Measurements from ENCODE around the gene SPEG. TPM values are rescaled to one million over a fixed set of nuclear protein-coding genes. Genes with fewer than 3 reads are reported as not detected.

SPEG gene
- total RNA-seq, 1 donor from 2014 or later, result 10.8 TPM

DNA sequence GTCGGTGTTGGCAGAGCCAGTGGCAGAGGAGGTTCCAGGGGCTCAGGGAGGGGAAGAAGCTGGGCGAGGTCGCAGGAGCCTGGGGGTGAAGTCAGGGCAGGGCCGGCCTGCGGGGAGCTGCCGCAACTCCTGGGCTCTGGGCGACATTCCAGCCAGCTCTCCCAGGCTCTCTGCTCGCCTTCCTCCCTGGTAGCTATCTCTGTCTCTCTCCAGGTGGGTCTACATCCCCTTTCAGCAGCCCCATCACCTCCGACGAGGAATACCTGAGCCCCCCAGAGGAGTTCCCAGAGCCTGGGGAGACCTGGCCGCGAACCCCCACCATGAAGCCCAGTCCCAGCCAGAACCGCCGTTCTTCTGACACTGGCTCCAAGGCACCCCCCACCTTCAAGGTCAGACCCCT lies 27.0 kb downstream of the SPEG start:
- no peak for DNase-seq (ENCODE audit: low read depth)

DNA sequence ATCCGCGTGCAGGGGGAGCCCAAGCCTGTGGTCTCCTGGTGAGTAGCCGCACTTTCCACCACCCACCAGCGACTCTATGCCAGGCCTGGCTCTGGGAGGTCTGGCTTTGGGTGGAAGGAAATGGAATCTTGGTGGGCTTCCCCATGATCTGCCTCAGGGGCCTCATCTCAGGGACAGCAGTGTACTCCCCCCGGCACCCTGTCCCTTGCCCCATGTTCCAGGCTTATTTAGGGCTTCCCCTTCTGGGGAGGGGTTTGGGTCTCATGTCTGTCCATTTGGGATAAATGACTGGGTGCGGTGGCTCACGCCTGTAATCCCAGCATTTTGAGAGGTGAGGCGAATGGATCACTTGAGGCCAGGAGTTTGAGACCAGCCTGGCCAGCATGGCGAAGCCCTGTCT lies 27.7 kb downstream of the SPEG start:
- no peak for DNase-seq (ENCODE audit: low read depth)

DNA sequence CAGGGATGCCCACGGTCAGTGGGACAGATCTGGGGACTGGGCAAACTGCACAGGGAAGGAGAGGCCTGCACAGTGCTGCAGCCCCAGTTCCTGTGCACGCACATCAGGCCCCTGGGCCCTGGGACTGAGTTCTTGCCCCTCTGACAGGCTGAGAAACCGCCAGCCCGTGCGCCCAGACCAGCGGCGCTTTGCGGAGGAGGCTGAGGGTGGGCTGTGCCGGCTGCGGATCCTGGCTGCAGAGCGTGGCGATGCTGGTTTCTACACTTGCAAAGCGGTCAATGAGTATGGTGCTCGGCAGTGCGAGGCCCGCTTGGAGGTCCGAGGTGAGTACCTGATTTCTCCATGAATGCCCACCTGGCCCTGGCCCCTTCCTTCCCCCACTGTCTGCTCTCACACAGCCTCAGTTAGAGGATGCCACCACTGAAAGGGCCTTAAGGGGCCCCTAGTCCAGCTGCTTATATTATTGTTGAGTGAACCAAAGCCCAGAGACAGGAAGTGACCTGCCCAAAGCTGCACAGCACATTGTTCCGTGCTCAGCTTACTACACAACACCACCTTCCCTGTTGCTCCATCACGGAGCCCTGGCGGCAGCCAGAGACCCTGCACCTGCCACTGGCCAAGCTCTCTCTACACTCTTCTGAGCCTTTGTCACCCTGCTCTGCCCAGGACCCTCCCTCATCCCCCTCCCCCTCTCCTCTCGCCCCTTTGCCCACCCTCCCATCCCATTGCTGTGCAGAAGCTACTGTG lies 29.8 kb downstream of the SPEG start:
- no peak for DNase-seq (ENCODE audit: low read depth)

DNA sequence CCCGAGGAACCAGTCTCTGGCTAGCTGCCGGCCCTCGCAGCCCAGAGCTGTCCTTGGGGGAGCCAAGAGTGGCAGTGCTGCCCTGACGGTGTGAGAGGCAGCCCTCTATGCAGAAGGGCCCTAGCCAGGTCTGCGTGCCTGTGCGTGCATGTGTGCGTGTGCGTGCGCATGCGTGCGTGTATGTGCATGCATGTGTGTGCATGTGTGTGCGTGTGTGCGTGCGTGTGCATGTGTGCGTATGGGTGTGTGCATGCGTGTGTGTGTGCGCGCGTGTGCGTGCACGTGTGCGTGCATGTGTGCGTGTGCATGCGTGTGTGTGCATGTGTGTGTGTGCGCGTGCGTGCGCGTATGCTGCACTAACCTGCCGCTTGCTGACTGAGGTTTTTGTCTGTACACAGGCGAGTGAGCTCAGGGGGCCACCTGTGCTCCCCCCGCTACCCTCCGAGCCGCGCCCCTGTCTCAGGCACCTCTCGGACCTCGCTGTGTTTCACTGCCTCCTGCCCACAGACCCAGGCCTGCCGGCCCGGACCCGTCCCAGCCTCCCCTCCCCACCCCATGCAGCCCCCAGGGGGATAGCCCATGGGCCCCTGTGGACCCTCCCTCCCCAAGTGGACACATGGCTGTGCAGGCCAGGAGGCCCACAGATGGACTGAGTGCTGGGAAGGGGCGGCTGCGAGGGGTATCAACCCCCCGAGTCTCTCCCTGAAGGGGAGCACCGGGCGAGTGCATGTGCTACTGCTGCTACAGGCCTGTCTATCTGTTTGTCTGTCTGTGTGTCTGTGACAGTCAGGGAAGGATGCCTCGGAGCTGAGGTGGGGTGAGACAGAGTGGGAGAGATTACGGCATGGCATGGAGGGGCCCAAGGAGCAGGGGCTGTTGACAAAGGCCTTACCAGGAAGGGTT lies 31.3 kb downstream of the SPEG start:
- DNase-seq (ENCODE audit: low read depth), result no peak

DNA sequence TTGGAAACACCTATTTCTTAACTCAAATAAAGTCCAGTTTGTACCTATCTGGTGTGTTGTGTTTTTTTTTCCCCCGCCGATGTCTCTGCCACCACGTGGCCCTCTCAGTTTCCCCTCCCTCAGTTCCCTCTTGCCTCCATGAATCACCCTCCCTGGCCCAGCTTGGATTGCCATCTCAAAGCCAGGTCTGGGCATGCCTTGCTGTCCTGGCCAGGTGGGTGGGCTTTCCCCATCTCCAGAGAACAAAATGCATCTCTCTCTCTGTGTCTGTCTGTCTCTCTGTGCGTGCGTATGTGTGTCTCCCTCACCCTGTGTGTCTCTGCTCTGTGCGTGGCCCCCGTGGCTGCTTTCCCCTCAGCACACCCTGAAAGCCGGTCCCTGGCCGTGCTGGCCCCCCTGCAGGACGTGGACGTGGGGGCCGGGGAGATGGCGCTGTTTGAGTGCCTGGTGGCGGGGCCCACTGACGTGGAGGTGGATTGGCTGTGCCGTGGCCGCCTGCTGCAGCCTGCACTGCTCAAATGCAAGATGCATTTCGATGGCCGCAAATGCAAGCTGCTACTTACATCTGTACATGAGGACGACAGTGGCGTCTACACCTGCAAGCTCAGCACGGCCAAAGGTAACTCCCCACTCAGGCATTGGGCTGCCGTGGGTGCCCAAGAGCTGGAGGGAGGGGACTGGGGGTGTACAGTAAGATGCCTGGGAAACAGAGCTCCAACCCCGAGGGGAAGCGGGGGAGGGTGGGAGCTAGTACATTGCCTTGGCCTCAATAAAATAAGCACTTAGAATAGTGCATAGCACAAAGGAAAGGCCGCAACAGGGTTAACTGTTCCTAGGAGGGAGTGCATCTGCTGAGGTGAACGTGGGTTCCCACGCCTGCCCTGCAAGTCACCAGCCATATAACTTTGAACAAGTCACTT lies 32.4 kb downstream of the SPEG start:
- no peak for DNase-seq (ENCODE audit: low read depth)

DNA sequence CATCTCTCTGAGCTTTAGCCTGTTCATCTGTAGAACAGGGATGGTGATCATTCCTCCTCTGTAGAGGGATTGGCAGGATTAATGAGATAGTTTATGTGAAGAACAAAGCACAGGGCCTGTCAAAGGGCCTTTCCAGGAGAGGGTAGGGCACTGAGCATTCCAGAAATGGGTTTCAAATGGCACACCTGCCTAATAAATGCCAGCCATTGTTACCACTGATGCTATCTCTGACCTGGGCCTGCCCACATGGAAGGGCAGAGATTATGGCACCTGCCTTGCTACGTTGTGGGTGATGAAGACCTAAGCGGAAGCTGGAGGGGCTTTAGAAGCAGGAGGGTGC lies 33.1 kb downstream of the SPEG start:
- peak; percentile 4 for DNase-seq (ENCODE audit: low read depth)

DNA sequence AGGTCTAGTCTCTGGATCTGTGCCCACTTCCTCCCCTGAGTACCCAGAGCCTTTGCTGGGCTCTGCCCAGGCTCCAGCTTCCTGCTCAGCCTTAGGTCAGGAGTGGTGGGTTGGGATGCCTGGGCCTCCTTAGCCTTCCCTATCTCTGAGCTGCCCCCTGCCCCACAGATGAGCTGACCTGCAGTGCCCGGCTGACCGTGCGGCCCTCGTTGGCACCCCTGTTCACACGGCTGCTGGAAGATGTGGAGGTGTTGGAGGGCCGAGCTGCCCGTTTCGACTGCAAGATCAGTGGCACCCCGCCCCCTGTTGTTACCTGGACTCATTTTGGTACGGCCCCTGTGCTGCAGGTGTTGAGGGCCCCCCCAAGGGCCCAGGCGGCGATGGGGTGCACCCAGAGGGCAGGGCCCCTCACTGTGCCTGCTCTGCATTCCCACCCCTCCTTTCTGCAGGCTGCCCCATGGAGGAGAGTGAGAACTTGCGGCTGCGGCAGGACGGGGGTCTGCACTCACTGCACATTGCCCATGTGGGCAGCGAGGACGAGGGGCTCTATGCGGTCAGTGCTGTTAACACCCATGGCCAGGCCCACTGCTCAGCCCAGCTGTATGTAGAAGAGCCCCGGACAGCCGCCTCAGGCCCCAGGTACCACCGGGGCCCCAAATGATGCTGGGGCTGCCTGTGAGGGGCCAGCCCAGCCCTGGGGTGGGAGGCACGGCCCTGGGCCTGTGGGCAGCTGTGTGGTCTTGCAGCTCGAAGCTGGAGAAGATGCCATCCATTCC lies 34.0 kb downstream of the SPEG start:
- no peak for DNase-seq (ENCODE audit: low read depth)

DNA sequence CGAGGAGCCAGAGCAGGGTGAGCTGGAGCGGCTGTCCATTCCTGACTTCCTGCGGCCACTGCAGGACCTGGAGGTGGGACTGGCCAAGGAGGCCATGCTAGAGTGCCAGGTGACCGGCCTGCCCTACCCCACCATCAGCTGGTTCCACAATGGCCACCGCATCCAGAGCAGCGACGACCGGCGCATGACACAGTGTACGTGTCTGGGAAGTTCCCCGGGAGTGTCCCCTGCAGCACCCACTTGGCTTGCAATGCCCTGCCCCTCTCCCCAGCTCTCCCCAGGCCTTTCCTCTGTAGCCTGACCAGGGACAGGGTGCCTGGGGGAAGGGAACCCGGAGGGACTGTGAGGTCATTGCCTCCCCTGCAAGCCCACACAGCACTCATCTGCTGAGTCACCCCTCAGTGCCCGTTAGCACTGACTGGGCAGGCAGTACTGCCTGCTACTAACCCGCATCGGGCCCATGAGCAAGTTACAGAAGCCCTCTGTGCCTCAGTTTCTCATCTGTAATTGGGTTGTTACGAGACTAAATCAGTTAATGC lies 34.6 kb downstream of the SPEG start:
- DNase-seq (ENCODE audit: low read depth), result peak; percentile 62

DNA sequence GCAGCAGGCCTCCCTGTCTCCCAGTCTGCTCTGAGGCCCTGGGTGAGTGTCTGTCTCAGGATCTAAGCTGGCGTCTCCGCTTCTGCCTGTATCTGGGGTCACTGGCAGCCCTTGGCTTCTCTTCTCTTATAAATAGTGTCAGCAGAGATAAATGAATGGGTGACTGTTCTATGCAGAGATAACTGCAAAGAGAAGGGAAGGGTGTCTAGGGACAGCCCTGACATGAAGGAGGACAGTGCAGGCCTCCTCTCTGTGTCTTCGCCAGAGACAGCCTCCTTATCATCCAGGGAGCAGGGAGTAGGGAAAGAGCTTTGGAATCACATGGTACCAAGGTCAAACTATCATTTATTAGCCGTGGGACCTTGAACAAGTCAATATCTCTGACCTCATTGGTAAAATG lies 35.8 kb downstream of the SPEG start:
- DNase-seq (ENCODE audit: low read depth), result no peak

DNA sequence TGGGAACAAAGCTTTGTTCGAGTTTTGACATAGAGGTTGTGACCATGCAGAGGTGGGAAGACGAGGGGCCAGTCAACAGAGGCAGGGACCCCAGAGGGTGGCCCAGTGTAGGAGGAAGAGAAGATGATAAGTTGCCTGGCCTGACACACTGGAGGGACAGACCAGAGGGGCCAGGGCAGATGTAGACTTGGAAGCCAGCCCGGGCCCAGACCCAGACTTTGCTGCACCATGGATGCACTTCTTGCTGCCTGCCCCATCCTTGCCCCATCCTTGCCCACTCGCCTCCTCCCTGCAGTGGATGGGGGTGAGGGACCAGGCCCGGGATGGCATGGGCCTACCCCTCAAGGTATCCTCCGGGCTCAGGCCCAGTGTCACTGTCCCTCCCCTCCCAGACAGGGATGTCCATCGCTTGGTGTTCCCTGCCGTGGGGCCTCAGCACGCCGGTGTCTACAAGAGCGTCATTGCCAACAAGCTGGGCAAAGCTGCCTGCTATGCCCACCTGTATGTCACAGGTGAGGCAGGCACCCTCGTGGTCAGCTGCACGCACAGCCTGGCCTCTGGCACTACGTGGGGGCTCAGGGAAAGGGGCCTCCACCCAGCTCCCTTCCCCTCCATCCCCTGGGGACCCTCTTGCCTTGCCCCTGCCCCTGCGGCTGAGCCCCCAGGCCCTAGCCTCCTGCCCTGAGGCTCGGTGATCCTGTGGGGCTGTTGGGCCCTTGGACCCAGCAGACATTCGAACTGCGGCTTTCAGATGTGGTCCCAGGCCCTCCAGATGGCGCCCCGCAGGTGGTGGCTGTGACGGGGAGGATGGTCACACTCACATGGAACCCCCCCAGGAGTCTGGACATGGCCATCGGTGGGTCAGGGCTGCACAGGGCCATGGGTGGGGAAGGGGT lies 37.1 kb downstream of the SPEG start:
- DNase-seq (ENCODE audit: low read depth), result no peak

DNA sequence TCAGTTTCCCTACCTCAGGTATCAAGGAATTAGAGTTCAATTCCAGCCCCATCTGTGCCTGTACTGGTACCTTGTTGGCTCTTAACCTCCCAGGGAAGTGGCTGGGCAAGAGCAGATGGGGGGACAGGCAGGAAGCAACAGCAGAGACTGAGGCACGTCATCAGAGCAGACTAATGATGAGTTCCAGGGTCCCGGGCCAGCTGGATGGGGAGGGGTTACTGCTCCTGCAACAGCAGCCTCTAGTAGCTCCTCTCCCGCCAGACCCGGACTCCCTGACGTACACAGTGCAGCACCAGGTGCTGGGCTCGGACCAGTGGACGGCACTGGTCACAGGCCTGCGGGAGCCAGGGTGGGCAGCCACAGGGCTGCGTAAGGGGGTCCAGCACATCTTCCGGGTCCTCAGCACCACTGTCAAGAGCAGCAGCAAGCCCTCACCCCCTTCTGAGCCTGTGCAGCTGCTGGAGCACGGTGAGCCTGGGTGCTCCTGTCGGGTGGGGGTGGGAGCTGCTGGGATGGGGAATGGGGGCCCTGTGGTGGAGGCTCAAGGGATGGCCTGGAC lies 38.1 kb downstream of the SPEG start:
- DNase-seq (ENCODE audit: low read depth), result no peak

DNA sequence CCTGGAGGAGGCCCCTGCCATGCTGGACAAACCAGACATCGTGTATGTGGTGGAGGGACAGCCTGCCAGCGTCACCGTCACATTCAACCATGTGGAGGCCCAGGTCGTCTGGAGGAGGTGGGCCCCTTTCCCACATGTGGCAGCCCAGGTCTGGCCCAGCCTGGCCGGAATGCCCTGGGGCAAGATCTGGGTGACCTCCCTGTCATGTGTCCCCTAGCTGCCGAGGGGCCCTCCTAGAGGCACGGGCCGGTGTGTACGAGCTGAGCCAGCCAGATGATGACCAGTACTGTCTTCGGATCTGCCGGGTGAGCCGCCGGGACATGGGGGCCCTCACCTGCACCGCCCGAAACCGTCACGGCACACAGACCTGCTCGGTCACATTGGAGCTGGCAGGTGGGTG lies 38.9 kb downstream of the SPEG start:
- DNase-seq (ENCODE audit: low read depth), result no peak

DNA sequence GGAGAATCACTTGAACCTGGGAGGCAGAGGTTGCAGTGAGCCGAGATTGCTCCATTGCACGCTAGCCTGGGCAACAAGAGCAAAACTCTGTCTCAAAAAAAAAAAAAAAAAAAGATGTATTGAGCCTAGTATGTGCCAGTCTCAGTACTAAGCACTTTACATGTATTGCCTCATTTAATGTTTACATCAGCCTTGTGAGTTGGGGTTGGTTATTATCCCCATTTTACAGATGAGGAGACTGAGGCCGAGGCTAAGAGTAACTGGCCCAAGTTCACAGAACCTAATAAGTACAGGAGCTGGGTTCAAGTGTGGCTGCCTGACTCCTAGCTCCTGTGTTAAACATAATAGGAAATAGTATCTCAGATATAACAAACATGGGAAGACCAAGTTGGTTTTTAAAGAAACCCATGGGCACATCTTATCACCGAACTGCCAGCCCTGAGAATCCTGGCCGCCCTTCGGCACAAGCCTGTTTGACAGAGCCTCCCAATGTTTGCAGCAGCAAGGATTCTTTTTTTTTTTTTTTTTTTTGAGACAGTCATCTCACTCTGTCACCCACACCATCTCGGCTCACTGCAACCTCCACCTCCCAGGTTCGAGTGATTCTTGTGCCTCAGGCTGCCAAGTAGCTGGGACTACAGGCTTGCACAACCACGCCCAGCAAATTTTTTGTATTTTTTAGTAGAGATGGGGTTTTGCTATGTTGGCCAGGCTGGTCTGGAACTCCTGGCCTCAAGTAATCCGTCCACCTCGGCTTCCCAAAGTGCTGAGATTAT lies 39.8 kb downstream of the SPEG start:
- DNase-seq (ENCODE audit: low read depth), result no peak

DNA sequence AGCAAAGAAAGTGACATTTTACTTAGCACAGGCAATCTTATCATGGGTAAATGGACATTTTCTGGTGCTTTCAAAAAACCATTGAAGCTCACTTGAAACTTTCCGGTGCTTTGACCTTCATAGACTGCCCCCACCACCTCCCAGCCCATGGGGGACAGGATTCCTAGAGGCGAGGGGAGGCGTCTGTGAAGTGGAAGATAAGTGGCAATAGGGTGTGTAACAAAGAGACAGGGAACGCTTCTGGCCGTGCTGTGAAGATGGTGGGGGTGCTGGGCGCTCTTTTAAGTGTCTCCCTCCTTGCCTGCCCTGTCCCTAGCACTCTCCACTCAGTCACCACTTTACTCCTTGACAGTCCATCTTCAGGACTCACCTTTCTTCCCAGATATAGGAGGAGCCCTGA lies 40.6 kb downstream of the SPEG start:
- DNase-seq (ENCODE audit: low read depth), result no peak

DNA sequence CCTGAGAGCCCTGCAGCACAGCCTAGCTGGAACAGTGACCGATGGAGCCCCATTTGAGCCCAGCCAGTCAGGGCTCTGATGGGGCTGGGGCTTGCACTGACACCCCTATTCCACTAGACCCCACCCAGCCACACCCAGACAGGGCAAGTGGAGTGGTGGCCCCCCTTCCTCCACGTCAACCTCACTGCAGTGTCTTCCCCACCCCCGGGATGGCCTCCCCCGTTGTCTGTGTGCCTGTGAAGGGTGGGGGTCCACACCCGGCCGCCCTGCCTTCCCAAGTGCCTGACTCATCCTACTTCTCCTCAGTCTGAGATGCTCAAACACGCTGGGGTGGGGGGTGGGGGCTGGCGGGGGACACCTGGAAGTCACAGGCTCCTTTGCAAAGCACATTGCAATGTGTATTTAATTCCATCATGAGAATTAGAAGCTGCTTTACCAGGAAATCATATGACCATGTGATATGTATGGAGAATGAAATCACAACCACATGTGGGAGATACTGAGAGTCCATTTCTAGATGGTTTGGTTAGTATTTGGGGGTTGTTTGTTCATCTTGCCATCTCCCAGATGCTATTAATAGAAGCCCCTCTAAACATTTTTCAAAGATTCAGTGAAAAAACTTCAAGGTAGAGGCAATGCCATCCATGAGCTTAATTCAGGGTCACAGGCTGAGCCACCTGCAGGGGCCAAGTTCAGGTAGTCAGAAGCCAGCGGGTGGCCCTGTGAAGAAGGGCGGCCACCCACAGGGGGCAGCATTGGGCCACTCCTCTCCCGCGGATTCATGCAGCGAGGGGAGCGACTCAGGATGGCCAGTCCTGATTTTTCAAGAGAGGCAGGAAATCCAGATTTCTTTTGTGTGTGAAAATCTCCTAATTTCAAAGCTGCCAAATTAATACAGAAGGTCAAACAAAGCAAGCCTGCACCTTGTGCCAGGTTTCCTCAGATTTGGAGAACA lies 41.3 kb downstream of the SPEG start:
- DNase-seq (ENCODE audit: low read depth), result peak; percentile 27

DNA sequence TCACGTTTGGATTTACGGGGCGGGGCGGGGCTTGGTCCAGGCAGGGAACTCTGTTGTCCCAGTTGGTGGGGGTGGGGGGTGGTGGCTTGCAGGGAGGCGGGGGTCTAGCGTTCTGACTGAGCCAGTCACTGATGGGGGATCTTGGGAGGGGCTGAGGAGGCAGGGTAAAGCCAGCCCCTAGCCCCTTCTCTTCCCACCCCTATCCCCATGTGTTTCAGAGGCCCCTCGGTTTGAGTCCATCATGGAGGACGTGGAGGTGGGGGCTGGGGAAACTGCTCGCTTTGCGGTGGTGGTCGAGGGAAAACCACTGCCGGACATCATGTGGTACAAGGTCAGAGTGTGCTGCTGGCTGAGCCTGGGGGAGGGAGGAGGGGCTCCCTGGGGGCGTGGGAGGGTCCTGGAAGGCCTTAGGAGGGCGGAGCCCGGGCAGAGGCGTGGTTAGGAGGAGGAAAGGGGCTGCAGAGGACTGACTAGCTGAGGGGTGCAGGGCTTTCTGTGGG lies 42.1 kb downstream of the SPEG start:
- no peak for DNase-seq (ENCODE audit: low read depth)

DNA sequence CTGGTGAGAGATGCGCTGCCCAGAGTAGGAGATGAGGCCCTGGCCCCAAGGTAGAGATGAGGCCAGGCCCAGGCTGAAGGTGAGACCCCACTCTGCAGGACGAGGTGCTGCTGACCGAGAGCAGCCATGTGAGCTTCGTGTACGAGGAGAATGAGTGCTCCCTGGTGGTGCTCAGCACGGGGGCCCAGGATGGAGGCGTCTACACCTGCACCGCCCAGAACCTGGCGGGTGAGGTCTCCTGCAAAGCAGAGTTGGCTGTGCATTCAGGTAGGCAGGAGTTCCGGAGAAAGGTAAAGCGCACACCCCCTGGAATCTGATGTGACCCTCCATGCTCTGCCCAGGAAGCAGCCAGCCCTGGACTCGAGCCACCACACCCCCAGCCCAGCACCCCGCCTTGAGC lies 42.5 kb downstream of the SPEG start:
- DNase-seq (ENCODE audit: low read depth), result no peak

DNA sequence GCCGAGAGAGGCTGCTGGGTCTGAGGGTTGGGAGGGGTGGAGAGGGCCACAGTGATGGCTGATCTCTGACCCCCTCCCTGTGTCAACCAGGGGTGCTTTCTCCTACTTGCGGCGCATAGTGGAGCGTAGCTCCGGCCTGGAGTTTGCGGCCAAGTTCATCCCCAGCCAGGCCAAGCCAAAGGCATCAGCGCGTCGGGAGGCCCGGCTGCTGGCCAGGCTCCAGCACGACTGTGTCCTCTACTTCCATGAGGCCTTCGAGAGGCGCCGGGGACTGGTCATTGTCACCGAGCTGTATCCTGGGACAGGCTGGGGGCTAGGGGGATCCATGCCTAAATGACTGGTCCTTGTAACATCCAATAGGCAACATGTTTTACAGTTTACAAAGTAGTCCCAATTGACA lies 43.2 kb downstream of the SPEG start:
- DNase-seq (ENCODE audit: low read depth), result no peak

Measured in renal cortical epithelial cell (primary cell).